Epithelial cell of esophagus (primary cell): ENCODE results near the gene PHF5A.

Experiments
- DNase-seq: peaks from one replicate; pipeline ENCODE4 v3.0.0; 2010; ENCODE audit warnings: low read depth
- H3K4me3 ChIP-seq: 2 replicates; pipeline ENCODE4 v1.5.1; 2011; ENCODE audit warnings: mild to moderate bottlenecking, low read length, control low read depth
- CTCF ChIP-seq: IDR thresholded peaks from 2 replicates; pipeline ENCODE4 v1.5.1; 2011; ENCODE audit warnings: low read depth, mild to moderate bottlenecking, low read length, control low read depth, inconsistent platforms; ENCODE audit not compliant: insufficient read depth; ENCODE audit errors: missing control alignments

The PHF5A gene

GRCh38 chr22:41480397-41480735, 11.9 kb upstream of the PHF5A start:
- no peak for TF ChIP-seq CTCF
- no peak for DNase-seq
- H3K4me3 ChIP-seq, result no peak overlapping the region

- no peak overlapping the region for H3K4me3 ChIP-seq
- DNase-seq, result no peak
- no peak for TF ChIP-seq CTCF
Observed at GRCh38 chr22:41479671-41480396, 11.3 kb upstream of the PHF5A start.

- peak; percentile 13 for DNase-seq
Observed at GRCh38 chr22:41478891-41479521, 10.5 kb upstream of the PHF5A start.

GRCh38 chr22:41478473-41478872, 10.0 kb upstream of the PHF5A start:
- no peak overlapping the region for H3K4me3 ChIP-seq
- TF ChIP-seq CTCF, result no peak
- no peak for DNase-seq

More at GRCh38 chr22:41478891-41479521, 10.5 kb upstream of the PHF5A start:
- H3K4me3 ChIP-seq, result no peak overlapping the region
- no peak for TF ChIP-seq CTCF

DNA sequence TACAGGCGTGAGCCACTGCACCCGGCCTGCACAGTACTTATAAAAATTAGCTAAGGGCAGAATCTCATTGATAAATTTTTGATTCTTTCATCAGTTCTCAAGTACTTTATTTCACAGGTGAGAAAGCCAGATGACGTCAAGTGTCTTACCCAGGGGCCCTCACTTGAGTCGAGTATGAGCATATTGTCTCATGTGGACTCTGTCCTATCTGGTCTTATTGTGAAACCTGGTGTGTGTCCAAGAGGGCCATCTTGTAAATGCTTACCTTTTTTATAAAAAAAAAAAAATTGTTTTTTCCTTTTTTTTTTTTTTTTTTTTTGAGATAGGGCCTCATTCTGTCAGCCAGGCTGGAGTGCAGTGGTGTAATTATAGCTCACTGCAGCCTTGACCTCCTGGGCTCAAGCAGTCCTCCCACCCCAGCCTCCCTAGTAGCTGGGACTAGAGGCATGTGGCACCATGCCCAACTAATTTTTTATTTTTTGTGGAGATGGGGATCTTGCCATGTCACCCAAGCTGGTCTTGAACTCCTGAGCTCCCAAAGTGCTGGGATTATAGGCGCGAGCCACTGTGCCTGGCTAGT, 6.5 kb upstream of the PHF5A start:
- H3K4me3 ChIP-seq, result no peak overlapping the region
- TF ChIP-seq CTCF, result no peak
- no peak for DNase-seq

DNA sequence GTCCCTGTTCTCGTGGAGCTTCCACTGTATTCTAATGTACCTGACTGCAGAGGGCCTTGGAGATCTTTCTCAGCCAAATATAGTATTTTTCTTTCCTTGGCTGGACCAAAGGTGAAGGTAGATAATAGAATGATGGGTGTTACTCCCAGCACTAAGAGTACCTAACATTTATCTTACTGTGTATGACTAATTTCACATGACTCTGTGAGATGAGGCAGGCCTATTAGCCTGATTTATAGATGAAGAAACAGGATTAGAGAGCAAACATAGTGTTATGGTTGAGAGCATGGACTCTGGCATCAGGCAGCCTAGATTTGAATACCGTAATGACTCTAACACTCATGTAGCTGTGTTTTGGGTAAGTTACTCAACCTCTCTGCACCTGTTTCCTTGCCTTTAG, 3.1 kb upstream of the PHF5A start:
- DNase-seq, result no peak
- TF ChIP-seq CTCF, result no peak
- H3K4me3 ChIP-seq, result no peak overlapping the region

DNA sequence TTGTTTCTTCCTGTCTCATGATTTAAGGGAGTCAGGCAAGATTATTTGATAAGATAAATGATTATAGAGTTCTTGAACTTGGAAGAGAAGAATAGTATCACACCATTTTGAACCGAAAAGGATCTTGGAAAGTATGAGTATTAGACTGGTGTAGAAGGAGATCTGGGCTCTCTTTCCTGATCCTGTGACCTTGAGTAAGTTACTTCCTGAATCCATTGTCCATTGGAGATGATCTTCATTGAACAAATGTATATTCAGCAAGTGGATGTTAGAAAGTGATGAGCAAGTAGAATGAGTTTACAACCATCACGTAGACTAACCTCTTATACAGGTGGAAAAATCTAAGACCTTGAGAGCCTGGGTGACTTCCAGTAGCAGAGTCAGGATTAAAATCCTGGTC, 2.4 kb upstream of the PHF5A start:
- H3K4me3 ChIP-seq, result no peak overlapping the region
- TF ChIP-seq CTCF, result no peak
- no peak for DNase-seq
